Stimulated activated CD8-positive, alpha-beta memory T cell treated with anti-CD3 and anti-CD28 coated beads, Interleukin-12 subunit alpha, Interleukin-12 subunit beta, amount 100 ng/mL, for 4 hours (primary cell): Measurements from ENCODE around the gene CZIB.

Experiments used
- DNase-seq: peaks from one replicate; pipeline ENCODE4 v3.0.0-alpha.2; 2020; ENCODE audit warnings: low read depth

The CZIB gene

DNA sequence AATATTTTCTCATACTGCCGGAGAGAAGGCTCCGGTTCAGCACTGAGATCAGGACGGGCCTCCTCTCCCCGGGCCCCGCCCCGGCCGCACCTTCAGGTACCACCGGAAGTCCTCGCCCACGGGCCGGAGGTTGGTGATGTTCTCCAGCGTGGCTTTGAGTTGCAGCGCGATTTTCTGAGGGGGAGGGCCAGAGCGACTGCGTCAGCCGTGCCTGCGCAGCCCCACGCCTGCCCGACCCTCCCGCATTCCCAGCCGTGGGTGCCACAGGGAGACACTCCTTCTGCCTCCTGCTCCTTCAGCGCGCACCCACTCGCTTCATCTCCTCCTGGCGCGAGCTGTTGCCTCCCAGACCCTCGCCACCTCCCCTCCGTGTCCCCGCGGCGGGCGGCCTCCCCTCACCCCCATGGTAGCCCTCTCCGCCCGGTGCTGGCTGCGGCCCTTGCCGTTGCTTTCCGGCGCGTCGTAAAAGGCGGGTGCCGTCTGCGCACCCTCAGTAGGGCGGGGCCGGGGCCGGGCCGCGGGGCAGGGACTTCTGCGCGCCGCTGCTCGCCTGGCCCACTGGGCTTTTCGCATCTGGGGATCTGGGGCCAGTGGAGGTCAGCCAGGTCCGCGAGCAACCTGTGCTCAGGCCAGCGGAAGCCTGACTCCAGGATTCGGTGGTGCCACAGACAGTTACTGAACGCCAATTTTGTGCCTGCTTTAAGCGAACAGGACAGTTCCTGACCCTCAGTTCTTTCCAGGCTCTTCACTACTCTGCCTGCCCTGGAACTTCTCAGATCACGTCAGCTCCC lies at the start of gene CZIB:
CZIB (minus strand) TSS at position 464 of the 791 bp plus-strand sequence; CDS start at position 405, 59 bp downstream.
- peak; percentile 93 for DNase-seq

DNA sequence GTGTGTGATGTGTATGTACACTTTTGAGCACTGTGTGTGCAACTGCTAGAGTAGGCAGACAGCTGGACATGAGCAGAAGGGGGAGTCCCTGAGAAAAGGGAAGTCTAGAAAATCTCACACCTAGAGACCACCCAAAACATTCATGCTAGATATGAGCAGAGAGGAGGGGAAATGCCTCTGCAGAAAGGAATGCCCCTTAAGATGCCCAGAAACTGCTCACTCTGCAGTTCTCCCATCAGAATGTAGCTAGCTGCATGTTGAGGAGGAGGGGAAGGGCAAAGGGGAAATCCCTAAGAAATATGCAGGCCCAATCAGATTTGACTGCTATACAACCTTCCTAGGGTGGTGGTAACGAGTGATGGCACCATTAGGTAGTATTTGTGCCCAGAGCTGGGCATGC lies 49.7 kb upstream of the CZIB start:
- no peak for DNase-seq

DNA sequence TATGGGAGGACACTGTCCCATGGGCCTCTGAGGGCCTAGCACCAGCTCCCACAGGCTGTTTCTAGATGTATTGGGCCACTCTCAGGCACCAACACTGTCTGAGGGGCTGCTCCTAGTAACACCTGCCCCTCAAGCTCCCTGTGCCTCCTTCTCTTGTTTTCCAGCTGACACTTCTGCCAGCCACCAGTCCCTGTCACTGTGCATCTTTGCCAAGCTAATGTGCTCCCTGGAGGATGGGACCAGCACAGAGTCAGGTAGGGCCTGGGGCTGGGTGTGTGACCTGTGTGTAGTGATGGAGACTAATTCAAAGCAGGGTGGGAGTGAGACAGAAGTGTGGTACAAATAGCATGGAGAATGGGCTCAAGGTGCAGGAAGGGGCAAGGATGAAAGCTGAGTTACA lies 47.3 kb upstream of the CZIB start:
- no peak for DNase-seq

DNA sequence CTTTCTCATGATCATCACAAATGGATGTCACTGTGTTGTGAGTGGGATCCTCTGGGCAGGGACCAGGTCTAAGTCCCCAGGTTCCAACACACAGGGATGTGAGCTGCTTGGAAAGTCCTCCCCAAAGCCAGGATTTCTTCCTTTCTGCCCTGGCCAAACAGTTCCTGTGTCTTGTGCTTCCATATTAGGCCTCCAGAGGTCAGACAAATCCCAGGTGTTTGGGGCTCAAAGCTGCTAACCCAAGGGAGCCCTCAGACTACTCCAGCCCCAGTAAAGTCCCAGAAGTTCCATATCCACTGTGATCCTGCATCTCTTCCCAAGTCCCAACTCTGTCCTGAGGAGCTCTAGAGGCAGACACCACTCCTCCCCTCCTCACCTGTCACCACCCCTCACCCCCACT lies 45.6 kb upstream of the CZIB start:
- no peak for DNase-seq

DNA sequence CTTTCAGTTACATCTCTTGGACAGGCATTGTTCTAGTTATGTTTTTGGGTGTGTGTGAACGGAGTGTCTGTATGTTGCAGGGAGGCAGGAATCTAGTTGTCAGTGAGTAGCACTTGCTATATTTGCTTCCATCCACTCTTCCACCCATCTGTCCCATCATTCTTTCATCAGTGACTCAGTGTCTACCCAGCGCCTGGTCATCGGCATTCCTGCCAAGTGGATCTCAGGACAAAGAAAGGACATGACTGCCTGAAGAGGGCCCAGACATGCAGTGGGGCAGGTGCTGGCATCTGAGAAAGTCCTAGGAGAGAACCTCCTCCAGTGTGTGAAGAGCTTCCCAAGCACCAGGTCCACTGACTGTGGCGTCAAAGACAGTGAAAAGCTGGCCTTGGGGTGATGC lies 45.1 kb upstream of the CZIB start:
- no peak for DNase-seq

DNA sequence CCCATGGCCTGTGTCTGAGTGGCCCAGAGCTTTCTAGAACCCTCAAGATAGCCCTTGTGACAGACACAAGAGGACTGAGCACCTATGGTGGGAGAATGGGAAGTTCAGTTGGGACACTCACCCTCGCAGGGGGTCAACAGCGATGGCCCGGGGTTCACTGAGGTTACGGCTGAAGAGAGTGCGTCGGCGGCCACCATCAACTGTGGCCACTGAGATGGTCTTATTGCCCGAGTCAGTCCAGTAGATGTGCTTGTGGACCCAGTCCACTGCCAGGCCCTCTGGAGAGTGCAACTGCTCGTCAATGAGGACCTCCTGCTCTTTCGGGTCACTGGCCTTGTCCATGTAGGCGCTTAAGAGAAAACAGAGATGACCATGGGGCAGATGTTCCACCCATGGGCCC lies 43.6 kb upstream of the CZIB start:
- no peak for DNase-seq

DNA sequence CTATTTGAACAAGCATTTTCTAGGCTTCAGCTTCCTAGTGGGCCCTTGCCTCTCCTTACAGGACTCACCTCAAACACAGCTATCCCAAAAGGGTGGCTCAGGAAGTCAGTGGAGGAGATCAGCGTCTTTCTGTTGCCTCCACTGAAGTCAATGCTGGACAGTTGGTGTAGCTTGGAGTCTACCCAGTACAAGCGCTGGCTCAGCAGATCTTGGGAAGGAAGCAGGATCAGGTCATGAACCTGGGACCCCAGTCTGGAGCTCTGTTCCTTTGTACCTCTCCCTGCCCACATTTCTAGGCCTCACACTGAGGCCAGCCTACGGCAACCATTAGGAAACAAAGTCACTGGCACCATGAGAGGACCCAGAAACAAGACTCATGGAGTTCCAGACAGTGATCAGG lies 41.6 kb upstream of the CZIB start:
- no peak for DNase-seq

DNA sequence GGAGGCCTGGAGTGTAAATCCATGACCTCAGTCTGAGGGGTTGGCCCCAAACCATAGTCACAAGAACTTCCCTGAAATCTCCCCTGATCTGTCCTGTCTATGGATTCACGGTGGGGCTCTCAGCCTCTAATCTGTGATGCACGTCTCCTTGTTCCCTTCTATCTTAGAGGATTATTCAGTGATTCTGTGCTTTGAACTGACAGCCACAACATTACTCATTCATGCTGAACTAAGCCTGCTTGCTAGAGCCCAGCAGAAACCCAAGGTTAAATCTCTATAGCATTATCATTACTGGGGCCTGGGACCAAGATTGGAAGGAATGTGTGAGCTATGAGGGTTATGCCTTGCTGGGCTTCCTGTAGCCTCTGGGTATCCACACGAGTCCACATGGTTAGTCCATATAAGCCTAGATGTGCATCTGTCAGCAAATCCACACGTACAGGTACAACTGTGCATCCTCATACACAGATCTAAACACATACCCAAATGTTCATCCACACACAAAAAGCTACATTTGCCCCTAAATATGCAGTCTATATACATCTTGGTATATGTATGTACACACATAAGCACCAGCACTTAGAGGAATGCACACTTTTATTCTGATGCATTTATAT lies 40.3 kb upstream of the CZIB start:
- DNase-seq: no peak

DNA sequence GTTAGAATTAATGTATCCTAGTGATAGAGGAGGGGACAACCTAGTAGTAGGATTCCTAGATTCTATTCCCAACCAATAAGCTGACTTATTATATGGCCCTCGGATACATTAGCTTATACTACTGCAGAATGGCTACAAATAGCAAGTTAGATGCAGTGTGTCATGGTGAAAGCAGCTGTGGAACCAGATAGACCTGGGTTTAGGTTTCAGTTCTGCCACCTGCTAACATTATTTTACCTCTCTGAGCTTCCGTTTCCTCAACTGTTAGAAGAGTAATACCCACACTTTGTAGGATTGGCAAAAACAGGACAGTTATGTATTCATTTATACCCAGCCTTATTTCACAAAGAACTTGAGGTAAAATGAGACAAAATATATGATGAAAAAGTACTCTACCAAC lies 39.5 kb upstream of the CZIB start:
- DNase-seq: no peak

DNA sequence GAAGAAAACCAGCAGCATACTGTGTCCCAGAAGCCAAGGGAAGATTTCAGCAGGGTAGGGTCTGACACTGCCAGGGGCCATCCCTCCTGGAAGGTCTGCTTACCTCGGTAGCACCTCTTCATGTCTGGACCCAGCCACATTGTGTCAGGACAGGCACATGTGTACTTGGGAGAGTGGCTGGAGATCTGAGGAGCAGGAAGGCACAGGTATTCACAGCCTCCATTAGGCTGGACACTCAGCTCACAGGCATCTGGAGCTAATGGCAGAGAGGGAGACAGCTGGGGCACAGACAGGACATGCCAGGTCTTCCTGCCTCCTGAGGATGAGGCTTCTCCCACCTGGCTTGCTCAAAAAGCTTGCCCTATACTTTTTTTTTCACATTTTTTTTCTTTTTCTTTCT lies 37.8 kb upstream of the CZIB start:
- no peak for DNase-seq

DNA sequence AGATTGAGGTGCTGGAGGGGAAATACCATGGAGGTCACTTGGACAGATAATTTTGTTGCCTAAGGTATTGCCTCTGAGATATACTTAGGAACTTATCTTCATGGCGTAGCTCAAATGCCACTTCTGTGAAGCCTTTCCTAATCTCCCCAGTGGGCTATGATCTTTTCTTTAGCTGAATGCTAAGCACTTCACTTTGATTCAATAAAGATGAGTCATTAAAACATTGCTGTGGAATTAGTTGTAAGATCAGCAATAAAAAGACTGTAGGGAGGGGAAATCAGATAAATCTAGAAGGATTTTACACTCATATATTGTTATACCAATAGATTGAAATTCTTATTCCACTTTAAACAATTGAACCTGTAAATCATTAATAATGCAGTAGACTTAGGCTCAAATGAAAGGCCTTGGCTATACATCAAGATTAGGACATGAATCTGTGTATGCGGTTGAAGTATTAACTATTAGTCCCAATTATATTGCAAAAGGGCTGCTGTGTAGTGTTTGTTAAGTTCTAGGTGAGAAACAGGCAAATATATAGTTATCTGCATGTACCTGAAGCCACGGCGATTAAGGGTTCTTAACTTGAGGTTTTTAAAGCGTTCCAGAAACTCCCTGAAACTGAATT lies 37.1 kb upstream of the CZIB start:
- no peak for DNase-seq

DNA sequence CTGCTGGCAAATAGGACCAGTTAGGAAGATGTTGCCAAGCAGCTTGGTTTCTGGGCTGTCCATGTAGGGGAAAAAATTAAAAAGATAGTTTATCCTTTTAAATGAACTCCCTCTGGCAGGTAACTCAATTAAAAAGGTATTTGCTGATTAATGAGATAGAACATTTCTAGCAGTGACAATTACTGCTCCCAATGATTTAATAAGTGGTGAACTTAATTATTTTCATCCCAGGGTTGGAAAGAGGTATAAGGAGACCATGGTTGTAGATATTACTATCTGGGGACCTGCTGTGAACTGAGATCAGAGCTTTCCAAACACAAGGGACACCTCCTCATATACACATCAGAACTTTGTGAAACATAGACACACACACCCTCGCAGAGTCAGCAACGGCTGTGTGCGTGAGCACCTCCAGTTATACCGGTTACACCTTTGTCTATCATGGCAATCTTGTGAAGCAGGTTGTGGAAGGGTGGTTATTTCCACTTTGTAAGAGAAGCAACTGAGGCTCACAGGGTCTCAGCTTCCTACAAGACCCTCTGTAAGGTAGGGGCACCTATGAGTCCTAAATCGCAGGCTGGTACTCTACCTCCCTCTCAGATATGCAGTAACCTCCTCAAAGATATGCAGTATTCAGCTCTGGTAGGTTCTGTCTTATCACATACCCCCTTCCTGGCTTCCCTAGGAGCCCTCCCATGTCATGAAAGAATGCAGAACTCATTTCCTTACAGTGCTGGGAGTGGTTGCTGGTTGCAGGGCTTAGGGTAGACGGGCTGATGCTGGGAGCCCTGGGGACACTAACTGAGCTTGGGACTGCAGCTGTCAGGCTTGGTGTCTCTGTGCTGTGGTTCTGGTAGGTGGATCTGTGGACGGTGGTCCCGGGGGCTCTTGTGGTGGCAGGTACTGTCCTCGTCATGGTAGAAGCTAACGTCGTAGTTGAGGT lies 36.3 kb upstream of the CZIB start:
- no peak for DNase-seq

DNA sequence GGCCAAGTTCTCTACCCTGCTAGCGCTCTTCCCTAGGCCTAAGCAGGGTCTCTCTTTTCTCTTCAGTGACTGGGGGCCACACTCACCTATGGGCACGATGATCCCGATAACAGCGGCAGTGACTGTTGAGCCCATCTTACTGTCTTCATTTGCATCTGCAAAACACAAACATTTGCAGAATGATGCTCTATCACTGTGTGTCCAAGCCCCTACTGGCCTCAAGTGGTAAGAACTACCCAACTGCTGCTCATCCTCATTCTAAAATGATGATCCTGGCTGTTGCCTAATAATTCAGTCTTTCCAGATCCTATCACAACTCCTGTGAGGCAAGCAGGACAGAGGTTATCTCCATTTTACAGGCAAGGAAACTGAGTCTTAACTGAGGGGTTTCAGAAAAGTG lies 34.6 kb upstream of the CZIB start:
- no peak for DNase-seq

DNA sequence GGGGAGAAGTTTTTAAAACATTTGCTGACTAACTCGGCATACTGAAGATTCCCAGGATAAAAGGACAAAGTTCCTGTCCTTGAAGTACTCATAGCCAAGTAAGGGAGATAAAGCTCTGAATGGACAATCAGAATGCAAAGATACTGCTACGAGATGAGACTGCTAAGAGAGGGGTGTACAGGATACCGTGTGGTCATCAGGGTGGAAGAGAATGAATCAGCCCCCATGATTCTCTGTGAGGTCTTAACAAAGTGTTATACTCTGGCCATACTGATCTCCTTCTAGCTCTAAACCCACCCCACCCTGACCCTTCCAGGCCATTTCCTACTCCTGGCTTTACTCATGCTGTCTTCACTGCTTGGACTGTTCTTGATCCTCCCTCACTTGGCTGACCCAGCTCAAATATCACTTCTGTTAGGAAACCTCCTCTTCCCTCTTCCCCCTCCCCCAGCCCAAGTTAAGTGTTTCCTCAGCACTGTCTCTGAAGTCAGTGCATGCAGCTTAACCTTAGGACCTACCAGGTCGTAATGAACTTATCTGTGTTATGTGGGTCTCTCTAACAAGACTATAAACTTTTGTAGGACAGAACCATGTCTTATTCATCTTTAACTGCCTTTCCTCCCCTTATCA lies 33.7 kb upstream of the CZIB start:
- no peak for DNase-seq

DNA sequence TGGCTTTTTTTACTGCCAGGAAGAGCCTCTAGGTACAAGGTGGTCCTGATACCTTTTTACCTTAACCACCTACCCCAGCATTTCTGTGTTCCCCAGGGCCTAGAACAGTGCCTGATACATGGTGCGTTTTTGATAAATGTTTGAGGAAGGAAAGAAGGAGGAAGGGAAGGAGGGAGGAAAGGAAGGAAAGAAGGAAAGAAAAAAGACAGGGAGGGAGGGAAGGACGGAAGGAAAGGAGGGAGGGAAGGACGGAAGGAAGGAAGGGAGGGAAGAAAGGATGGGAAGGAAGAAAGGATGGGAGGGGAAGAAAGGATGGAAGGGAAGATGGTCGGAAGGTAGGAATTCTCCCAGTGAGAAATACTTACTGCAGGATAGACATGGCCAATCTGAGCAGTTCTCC lies 29.9 kb upstream of the CZIB start:
- DNase-seq: no peak

DNA sequence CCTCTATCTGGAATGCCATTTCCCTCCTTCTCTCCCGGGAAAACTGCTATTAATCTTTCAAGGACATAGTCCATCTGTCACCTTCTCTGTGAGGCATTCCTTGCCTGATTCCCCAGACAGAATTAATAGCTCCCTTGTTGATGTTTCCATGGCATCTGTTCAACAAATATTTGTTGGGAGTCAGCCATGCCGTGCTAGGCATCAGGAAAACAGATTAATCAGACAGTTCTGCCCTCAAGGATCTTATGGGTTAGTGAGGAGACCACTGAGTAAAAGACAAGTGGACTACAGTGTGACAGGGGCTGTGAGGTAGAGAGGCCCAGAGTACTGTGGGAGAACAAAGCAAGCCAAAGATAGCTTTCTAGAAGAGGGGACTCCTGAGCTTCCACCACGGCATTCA lies 29.3 kb upstream of the CZIB start:
- no peak for DNase-seq

DNA sequence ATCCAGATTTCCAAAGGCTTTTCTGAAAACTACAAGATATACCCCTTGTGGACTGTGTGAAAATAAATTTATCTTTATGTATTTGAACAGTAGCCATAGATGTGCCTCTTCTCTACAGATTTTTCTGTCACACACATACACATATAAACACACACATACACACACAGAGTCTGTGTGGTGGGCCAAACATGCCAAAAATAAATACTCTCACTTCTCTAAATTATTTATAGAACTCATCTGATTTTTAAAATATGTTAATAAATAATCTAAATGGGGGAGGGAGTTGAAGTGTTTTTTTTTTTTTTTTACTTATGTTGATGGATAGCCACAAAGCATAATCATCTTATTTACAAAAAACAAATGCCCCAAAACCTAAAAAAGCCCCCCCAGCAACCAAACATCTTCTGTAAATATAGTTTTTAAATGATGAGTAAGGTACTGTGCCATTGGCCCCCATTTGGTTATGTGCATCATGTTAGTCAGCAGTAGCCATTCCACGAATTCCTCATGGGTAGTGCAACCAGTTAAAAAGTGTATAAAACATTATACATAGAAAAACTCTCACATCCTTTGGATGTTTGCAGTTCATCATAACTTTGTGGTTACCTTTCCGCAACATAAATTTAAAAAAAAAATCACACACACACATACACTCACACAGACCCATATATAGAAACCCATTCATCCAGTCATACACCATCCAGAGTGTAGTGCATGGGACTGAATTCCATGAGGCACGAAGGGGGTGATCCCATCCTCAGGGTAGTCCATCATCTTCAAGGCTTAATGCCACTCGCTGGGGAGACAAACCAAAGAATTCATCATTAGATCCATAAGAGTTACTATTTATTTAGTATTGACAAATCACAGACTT lies 26.1 kb upstream of the CZIB start:
- no peak for DNase-seq

DNA sequence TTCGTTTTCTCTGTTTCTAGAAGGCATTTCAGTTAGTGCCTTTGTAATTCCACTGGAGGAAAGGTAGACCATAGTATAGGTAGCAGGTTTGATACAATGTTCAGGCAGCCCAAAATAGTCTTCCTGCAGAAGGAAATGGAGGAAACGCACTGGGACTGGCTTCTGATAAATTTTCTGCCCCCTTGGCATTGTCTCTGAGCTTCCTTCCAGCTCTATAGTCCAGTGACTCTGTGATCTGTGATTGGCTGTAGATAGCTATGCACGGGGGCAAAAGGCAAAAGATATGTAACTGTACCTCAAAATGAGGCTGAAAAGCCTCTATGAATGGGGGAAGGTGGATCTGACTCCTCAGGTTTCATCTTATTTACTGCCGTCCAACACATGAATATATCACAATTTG lies 23.7 kb upstream of the CZIB start:
- DNase-seq: no peak

DNA sequence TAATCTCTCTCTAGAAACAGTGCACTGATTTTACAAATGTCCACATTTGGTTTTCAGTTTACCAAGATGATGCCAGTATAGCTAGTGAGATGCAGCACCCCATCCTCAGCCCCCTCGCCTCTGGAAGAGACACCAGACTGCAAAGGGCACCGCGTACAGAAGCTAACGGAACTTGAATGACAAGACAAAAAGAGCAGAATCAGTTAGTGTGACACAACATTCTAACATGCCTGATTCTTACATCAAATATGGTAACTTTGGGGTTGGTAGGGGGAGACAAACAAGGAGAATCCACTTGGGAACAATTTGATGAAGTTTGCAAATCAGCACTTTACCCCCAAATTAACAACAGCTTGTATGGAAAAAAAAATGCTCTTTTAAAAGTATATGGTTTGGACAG lies 21.9 kb upstream of the CZIB start:
- no peak for DNase-seq

DNA sequence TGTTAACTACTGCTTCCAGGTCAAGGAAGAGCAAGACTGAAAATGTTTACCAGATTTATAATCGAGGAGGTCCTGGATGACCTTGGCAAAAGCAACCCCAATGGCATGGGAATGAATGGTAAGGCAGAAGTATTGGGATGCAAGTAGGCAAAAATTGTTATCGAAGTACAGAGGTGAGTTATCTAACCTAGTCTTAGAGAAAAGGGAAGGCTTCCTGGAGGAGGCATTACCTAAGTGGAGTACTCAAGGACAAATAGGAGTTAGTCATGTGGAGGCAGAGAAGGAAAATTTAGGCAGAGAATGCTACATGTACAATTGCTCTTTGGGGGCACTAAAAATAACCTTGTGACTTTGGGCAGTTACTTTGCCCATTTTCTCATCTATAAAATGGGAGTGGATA lies 21.4 kb upstream of the CZIB start:
- no peak for DNase-seq
